SK-N-SH (cell line): ENCODE data around the gene SORL1. TPM values are rescaled to one million over a fixed set of nuclear protein-coding genes. Genes with fewer than 3 reads are reported as not detected.

Experiments used
- CTCF ChIA-PET: fragments of 300-600, 350-600 bp; formaldehyde crosslinking; extraction: SDS; loops from one replicate; lab custom pipeline; 2021; lab: Yijun Ruan, JAX
- POLR2A ChIA-PET: fragments of 350-600 bp; sonication (Branson Sonifier 250); formaldehyde crosslinking; extraction: SDS; loops from one replicate; lab custom pipeline; 2020; ENCODE audit warnings: antibody characterized with exemption, inconsistent platforms; lab: Yijun Ruan, JAX
- DNase-seq: peaks from one replicate; pipeline ENCODE4 v3.0.0; 2012
- H2AFZ ChIP-seq: fragments of 200-600 bp; sonication (generic); 2 replicates; pipeline ENCODE4 v1.8.1; 2016; ENCODE audit warnings: antibody characterized with exemption, mild to moderate bottlenecking, low read depth
- H3F3A ChIP-seq: fragments of 200-600 bp; sonication (generic); replicated peaks from 2 replicates; pipeline ENCODE3; 2016; ENCODE audit warnings: antibody characterized with exemption, mild to moderate bottlenecking; ENCODE audit not compliant: insufficient read depth
- H3K27ac ChIP-seq, 2 experiments: fragments of 200-500 bp in 1 of 2; fragments of 200-600 bp in 1 of 2; sonication (Bioruptor generic) in 1 of 2; sonication (generic), shearing (Covaris generic) in 1 of 2; 2 replicates each; pipeline versions ENCODE4 v1.5.1 to v1.6.1; 2014 to 2016; ENCODE audit warnings: low read depth in 2 of 2, inconsistent platforms in 1 of 2, low read length in 1 of 2, mild to moderate bottlenecking in 1 of 2, mixed read lengths in 1 of 2
- H3K27me3 ChIP-seq: fragments of 200-600 bp; sonication (generic), shearing (Covaris generic); 2 replicates; pipeline ENCODE4 v1.6.1; 2016; ENCODE audit warnings: mixed run types; ENCODE audit not compliant: insufficient read depth
- H3K36me3 ChIP-seq, 2 experiments: fragments of 200-500 bp in 1 of 2; fragments of 200-600 bp in 1 of 2; sonication (Bioruptor generic) in 1 of 2; sonication (generic) in 1 of 2; replicated peaks in 1 of 2; 2 replicates each; pipeline versions ENCODE3 to v1.5.1; 2014 to 2016; ENCODE audit warnings: low read length in 1 of 2, mild to moderate bottlenecking in 1 of 2; ENCODE audit not compliant: insufficient read depth in 2 of 2, control insufficient read depth in 1 of 2
- H3K4me1 ChIP-seq, 2 experiments: fragments of 200-500 bp in 1 of 2; fragments of 200-600 bp in 1 of 2; sonication (Bioruptor generic) in 1 of 2; sonication (generic), shearing (Covaris generic) in 1 of 2; 2 replicates each; pipeline versions ENCODE4 v1.5.1 to v1.6.1; 2014 to 2016; ENCODE audit warnings: low read depth in 1 of 2, low read length in 1 of 2, mixed run types in 1 of 2; ENCODE audit not compliant: insufficient read depth in 2 of 2, control insufficient read depth in 1 of 2
- H3K4me2 ChIP-seq: fragments of 200-600 bp; sonication (generic), shearing (Covaris generic); 2 replicates; pipeline ENCODE4 v1.6.1; 2017; ENCODE audit warnings: mixed run types
- H3K4me3 ChIP-seq, 2 experiments: fragments of 200-500 bp in 1 of 2; fragments of 200-600 bp in 1 of 2; sonication (Bioruptor generic) in 1 of 2; sonication (generic), shearing (Covaris generic) in 1 of 2; 2 replicates each; pipeline versions ENCODE4 v1.5.1 to v1.8.1; 2014 to 2016; ENCODE audit warnings: low read depth in 2 of 2, inconsistent platforms in 1 of 2, low read length in 1 of 2, mild to moderate bottlenecking in 1 of 2, mixed read lengths in 1 of 2, moderate library complexity in 1 of 2
- H3K79me2 ChIP-seq: fragments of 200-600 bp; sonication (generic); 2 replicates; pipeline ENCODE4 v1.8.1; 2017; ENCODE audit warnings: mild to moderate bottlenecking; ENCODE audit not compliant: insufficient read depth
- H3K9ac ChIP-seq: fragments of 200-600 bp; sonication (generic); 2 replicates; pipeline ENCODE4 v1.6.1; 2017; ENCODE audit warnings: mixed run types
- H3K9me2 ChIP-seq: fragments of 200-600 bp; sonication (generic); 2 replicates; pipeline ENCODE4 v1.6.1; 2017; ENCODE audit warnings: mixed run types
- H3K9me3 ChIP-seq: fragments of 200-600 bp; sonication (generic); 2 replicates; pipeline ENCODE4 v1.6.1; 2017; ENCODE audit warnings: mixed run types, mild to moderate bottlenecking, moderate library complexity
- H4K20me1 ChIP-seq: fragments of 200-600 bp; sonication (generic); 2 replicates; pipeline ENCODE4 v1.6.1; 2017; ENCODE audit warnings: mild to moderate bottlenecking, mixed run types; ENCODE audit not compliant: insufficient read depth
- ELF1 ChIP-seq: IDR thresholded peaks from 2 replicates; pipeline ENCODE4 v1.4.0; 2012
- EP300 ChIP-seq, 2 experiments: IDR thresholded peaks; 2 replicates each; pipeline versions ENCODE4 v1.4.0 to v1.6.1; 2012; ENCODE audit warnings: borderline replicate concordance in 1 of 2, low read depth in 1 of 2, low read length in 1 of 2
- EZH2phosphoT487 ChIP-seq: fragments of 200-600 bp; sonication (generic); IDR thresholded peaks from 2 replicates; pipeline ENCODE4 v1.6.1; 2017; ENCODE audit warnings: low read depth, mixed run types, mild to moderate bottlenecking, antibody characterized with exemption, moderate library complexity, borderline replicate concordance
- FOSL2 ChIP-seq: IDR thresholded peaks from 2 replicates; pipeline ENCODE4 v1.4.0; 2012; ENCODE audit warnings: low read depth, mild to moderate bottlenecking, moderate library complexity, borderline replicate concordance
- FOXM1 ChIP-seq: IDR thresholded peaks from 2 replicates; pipeline ENCODE4 v1.4.0; 2012; ENCODE audit warnings: low read depth, mild to moderate bottlenecking
- GABPA ChIP-seq: IDR thresholded peaks from 2 replicates; pipeline ENCODE4 v1.4.0; 2012; ENCODE audit warnings: low read depth, mild to moderate bottlenecking
- MEF2A ChIP-seq: IDR thresholded peaks from 2 replicates; pipeline ENCODE4 v1.4.0; 2012; ENCODE audit warnings: low read depth, borderline replicate concordance
- NFIC ChIP-seq: IDR thresholded peaks from 2 replicates; pipeline ENCODE4 v1.4.0; 2012; ENCODE audit warnings: borderline replicate concordance
- PBX3 ChIP-seq: IDR thresholded peaks from 2 replicates; pipeline ENCODE4; 2012
- RAD21 ChIP-seq: IDR thresholded peaks from 2 replicates; pipeline ENCODE4 v1.6.1; 2012; ENCODE audit warnings: mild to moderate bottlenecking, low read length
- RCOR1 ChIP-seq: fragments of 150-350 bp; IDR thresholded peaks from 2 replicates; pipeline ENCODE4 v1.6.1; 2017; ENCODE audit warnings: antibody characterized with exemption, low read length
- REST ChIP-seq: IDR thresholded peaks from 2 replicates; pipeline ENCODE4 v1.6.1; 2012; ENCODE audit warnings: mild to moderate bottlenecking, low read depth, low read length, moderate library complexity
- RXRA ChIP-seq: IDR thresholded peaks from 2 replicates; pipeline ENCODE4 v1.4.0; 2012; ENCODE audit warnings: low read depth, mild to moderate bottlenecking, borderline replicate concordance
- SMC3 ChIP-seq: IDR thresholded peaks from 2 replicates; pipeline ENCODE4 v1.6.1; 2012; ENCODE audit warnings: low read depth, low read length, improper control_type of control experiment
- TCF12 ChIP-seq: IDR thresholded peaks from 2 replicates; pipeline ENCODE4 v1.4.0; 2012
- TEAD4 ChIP-seq: IDR thresholded peaks from 2 replicates; pipeline ENCODE4 v1.4.0; 2012; ENCODE audit warnings: mild to moderate bottlenecking, borderline replicate concordance; ENCODE audit not compliant: insufficient read depth
- YY1 ChIP-seq: IDR thresholded peaks from 2 replicates; pipeline ENCODE4 v1.4.0; 2012; ENCODE audit warnings: low read depth, mild to moderate bottlenecking
- ZBTB33 ChIP-seq: IDR thresholded peaks from 2 replicates; pipeline ENCODE4 v1.4.0; 2012; ENCODE audit warnings: low read depth, borderline replicate concordance
- WGBS: methylation state at CpG from one replicate; pipeline ENCODE4 v1.1.6; 2017; ENCODE audit warnings: low lambda C conversion rate; 5-methylcytosine and 5-hydroxymethylcytosine counted together
- polyA plus RNA-seq, 3 experiments: library from polyadenylated mRNA; depleted of rRNA; stranded (reverse); fragments of >200 nt; gene quantifications; 2 replicates each; pipeline ENCODE4 v1.2.3, GENCODE V29; 2012

SORL1 gene
- polyA plus RNA-seq, 1 of the 3 experiments (the other 2 are of a cell fraction), result 7.1 TPM

- WGBS, result 72% methylated on average over 9 of the region's 9 CpGs
- ChIA-PET POLR2A (no interaction called here), CTCF (interaction anchor here (1.1 kb wide), 1 partner anchor 15 kb away, joined by 4 read pairs; no protein-coding TSS in a partner anchor)
- Histone ChIP-seq H3K9me2 (no peaks in the 10 kb centered on the region), H3K9ac (no peak overlapping the region), H3K79me2 (no peaks in the 10 kb centered on the region), H3K36me3 (no peaks in the 10 kb centered on the region), H3K9me3 (no peaks in the 10 kb centered on the region), H3K4me2 (no peak overlapping the region), H3K27ac (no peak overlapping the region; a peak in 1 of 4 replicates), H3K27me3 (no peaks in the 10 kb centered on the region), H3K4me1 (peaks cover 0 to 9% of the 10 kb centered on the region in 2 experiments; a peak in 1 of 4 replicates), H3F3A (no peaks in the 10 kb centered on the region), H3K4me3 (no peak overlapping the region), H4K20me1 (no peaks in the 10 kb centered on the region), H2AFZ (peak overlapping the region; percentile 59; the same call in 1 of the 2 replicates)
- TF ChIP-seq RAD21 (no peak), PBX3 (peak; percentile 7; the same call in 1 of the 2 replicates), TCF12 (peak; percentile 51; the same call in 1 of the 2 replicates), RXRA (no peak), YY1 (no peak)
- DNase-seq, result no peak
These were observed 30.4 kb downstream of the SORL1 start for GRCh38 chr11:121482231-121483129.

- H3K4me2 ChIP-seq, result no peak overlapping the region
- no peak overlapping the region for H2AFZ ChIP-seq
- H3K36me3 ChIP-seq, result no peaks in the 10 kb centered on the region
- no peaks in the 10 kb centered on the region for H3K27me3 ChIP-seq
- no peaks in the 10 kb centered on the region for H3K9me3 ChIP-seq
- DNase-seq, result no peak
- H3K4me1 ChIP-seq, result peaks cover 0 to 13% of the 10 kb centered on the region in 2 experiments; a peak in 1 of 4 replicates
- H3K4me3 ChIP-seq, result no peak overlapping the region
- H3K79me2 ChIP-seq, result no peaks in the 10 kb centered on the region
- H3K9ac ChIP-seq, result no peak overlapping the region
- no peaks in the 10 kb centered on the region for H3K9me2 ChIP-seq
- ChIA-PET POLR2A (no interaction called here), CTCF (interaction anchor here (1.1 kb wide), 1 partner anchor 16 kb away, joined by 4 read pairs; no protein-coding TSS in a partner anchor)
- no peak overlapping the region for H3K27ac ChIP-seq
- no peaks in the 10 kb centered on the region for H3F3A ChIP-seq
- H4K20me1 ChIP-seq, result no peaks in the 10 kb centered on the region
- 49% methylated on average over 4 of the region's 4 CpGs for WGBS
- TF ChIP-seq TEAD4 (no peak), GABPA (no peak), ELF1 (no peak), TCF12 (no peak), ZBTB33 (no peak), EZH2phosphoT487 (no peak), FOSL2 (no peak), MEF2A (no peak), YY1 (no peak), RXRA (no peak), FOXM1 (no peak), RCOR1 (no peak), EP300 (IDR thresholded peaks at IDR 0.05; ENCODE audit: borderline replicate concordance in 1 of 2, low read depth in 1 of 2, low read length in 1 of 2) (no peak), REST (no peak), NFIC (no peak), RAD21 (no peak), SMC3 (no peak)
These were observed 31.8 kb downstream of the SORL1 start for GRCh38 chr11:121483805-121484480.
